ENCODE data around the gene TUBB4B. TPM values are rescaled to one million over a fixed set of nuclear protein-coding genes. Genes with fewer than 3 reads are reported as not detected.

The TUBB4B gene
- total and polyA plus RNA-seq, 11 donors = 244 to 900 (median 515) TPM

GRCh38 chr9:137224830-137225694 is 16.0 kb upstream of the TUBB4B start, which contains the start of gene CYSRT1:
Gene CYSRT1, plus strand, starts transcription at chr9:137225174. Its CDS starts 448 bp downstream, at chr9:137225622.
- 52 to 60% (median 56%) methylated on average over 6 to 23 of the region's 23 CpGs for WGBS, 4 donors
- ATAC-seq (no peak), DNase-seq (peak in 1 of 5 donors; percentile 30)
- H3K36me3 ChIP-seq = no peaks in the 10 kb centered on the region
- peak within 1 kb of the TSS in 11 of 12 donors; percentile 50 to 92 (median 74) for H3K4me3 ChIP-seq
- intact Hi-C loops (cut with DNase I) = loop anchor here in 9 of 10 donors (5.0 to 10.0 kb wide), 6 partner anchors 33 to 440 kb away; partner anchors contain the start of genes ANAPC2 (in 6 of the 9) and SSNA1 (in 6 of the 9)
- H3K27me3 ChIP-seq = peaks cover under 1 to 25% (median 13%) of the 10 kb centered on the region in 9 donors
- H3K9me3 ChIP-seq = no peaks in the 10 kb centered on the region
- peak within 1 kb of the TSS in 8 of 12 donors; percentile 83 to 95 (median 94) for H3K27ac ChIP-seq
- H3K4me1 ChIP-seq = peaks cover 0 to 35% (median 15%) of the 10 kb centered on the region in 12 donors
- TF ChIP-seq POLR2A (IDR thresholded peaks at IDR 0.05) = no peak
- TF ChIP-seq, protein P1, sequence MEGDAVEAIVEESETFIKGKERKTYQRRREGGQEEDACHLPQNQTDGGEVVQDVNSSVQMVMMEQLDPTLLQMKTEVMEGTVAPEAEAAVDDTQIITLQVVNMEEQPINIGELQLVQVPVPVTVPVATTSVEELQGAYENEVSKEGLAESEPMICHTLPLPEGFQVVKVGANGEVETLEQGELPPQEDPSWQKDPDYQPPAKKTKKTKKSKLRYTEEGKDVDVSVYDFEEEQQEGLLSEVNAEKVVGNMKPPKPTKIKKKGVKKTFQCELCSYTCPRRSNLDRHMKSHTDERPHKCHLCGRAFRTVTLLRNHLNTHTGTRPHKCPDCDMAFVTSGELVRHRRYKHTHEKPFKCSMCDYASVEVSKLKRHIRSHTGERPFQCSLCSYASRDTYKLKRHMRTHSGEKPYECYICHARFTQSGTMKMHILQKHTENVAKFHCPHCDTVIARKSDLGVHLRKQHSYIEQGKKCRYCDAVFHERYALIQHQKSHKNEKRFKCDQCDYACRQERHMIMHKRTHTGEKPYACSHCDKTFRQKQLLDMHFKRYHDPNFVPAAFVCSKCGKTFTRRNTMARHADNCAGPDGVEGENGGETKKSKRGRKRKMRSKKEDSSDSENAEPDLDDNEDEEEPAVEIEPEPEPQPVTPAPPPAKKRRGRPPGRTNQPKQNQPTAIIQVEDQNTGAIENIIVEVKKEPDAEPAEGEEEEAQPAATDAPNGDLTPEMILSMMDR (IDR thresholded peaks at IDR 0.05) = no peak

- 70 to 85% (median 82%) methylated on average over 5 to 21 of the region's 21 CpGs for WGBS, 4 donors
- intact Hi-C loops (cut with DNase I) = loop anchor here (2.0 to 10.0 kb wide), 9 partner anchors 34 to 441 kb away; partner anchors contain the start of genes ANAPC2 (in 4 of the 10) and SSNA1 (in 4 of the 10)
These were observed 15.3 kb upstream of the TUBB4B start for GRCh38 chr9:137225699-137226331.

DNA sequence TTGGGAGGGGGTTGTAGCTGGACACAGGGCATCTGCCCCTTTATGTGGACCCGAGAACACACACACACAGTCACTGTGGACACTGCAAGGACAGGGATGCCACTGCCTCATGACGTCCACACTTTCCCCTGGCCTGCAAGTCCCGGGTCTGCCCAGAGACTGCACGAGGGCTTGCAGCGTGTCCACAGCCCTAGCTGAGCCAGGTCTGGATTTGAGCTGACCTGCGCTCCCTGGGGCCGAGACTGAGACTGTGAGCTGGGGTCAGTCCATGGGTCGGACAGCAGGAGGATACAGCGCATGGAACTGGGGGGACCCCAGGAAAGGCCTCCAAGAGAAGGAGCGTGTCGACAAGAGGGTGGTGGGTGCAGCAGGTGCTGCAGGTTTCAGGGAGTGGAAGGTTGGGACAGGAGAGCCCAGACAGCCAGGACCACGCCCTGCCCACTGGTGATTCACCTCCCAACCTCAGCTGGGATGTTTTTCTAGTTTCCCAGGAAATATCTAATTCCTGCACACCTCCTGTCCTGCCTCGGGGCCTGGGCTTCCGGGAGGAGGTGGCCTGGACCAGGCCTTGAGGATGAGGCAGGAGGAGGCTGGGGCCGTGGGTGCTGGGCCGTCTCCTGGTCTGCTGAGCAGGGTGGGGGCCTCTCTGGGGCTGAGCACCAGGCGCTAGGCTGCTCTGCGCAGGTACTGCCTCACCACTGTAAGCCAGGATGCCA is 14.6 kb upstream of the TUBB4B start:
- WGBS, 4 donors = 70 to 74% (median 72%) methylated on average over 13 to 18 of the region's 18 CpGs
- no peak for TF ChIP-seq POLR2A (IDR thresholded peaks at IDR 0.05)
- TF ChIP-seq, protein P1 (IDR thresholded peaks at IDR 0.05) = no peak
- no peak overlapping the region for H3K27ac ChIP-seq
- DNase-seq = peak in 1 of 5 donors; percentile 23
- no peak for ATAC-seq
- no peaks in the 10 kb centered on the region for H3K9me3 ChIP-seq
- intact Hi-C loops (cut with DNase I) = loop anchor here (1.0 to 10.0 kb wide), 10 partner anchors 34 to 442 kb away; partner anchors contain the start of genes ANAPC2 (in 4 of the 10) and SSNA1 (in 4 of the 10)
- peaks cover 0 to 29% (median 15%) of the 10 kb centered on the region in 12 donors for H3K4me1 ChIP-seq
- peaks cover 8 to 37% (median 27%) of the 10 kb centered on the region in 9 donors for H3K27me3 ChIP-seq
- no peak overlapping the region for H3K4me3 ChIP-seq
- H3K36me3 ChIP-seq = no peaks in the 10 kb centered on the region

More at GRCh38 chr9:137225699-137226331, 15.3 kb upstream of the TUBB4B start:
- Histone ChIP-seq H3K9me3 (no peaks in the 10 kb centered on the region), H3K27ac (no peak overlapping the region), H3K36me3 (no peaks in the 10 kb centered on the region), H3K4me1 (peaks cover 0 to 35% (median 15%) of the 10 kb centered on the region in 12 donors), H3K4me3 (no peak overlapping the region), H3K27me3 (peaks cover 8 to 31% (median 20%) of the 10 kb centered on the region in 9 donors)
- DNase-seq (no peak), ATAC-seq (no peak)
- no peak for TF ChIP-seq POLR2A (IDR thresholded peaks at IDR 0.05)
- TF ChIP-seq, protein P1 (IDR thresholded peaks at IDR 0.05) = no peak

Data from heart left ventricle (tissue), 16 donors.